Muscle layer of colon (tissue), 2 donors: Measurements from ENCODE around the gene USP21.

Experiments
- H3K27ac ChIP-seq: one replicate; pipeline ENCODE4 v1.7.0; 2013; ENCODE audit warnings: low read depth, mild to moderate bottlenecking, low read length, moderate library complexity
- H3K27me3 ChIP-seq, 2 donors: one replicate each; pipeline ENCODE4 v1.7.0; 2013; ENCODE audit warnings: low read length in 2 of 2, mild to moderate bottlenecking in 2 of 2; ENCODE audit not compliant: insufficient read depth in 2 of 2, control insufficient read depth in 1 of 2
- H3K36me3 ChIP-seq: one replicate; pipeline ENCODE4 v1.7.0; 2013; ENCODE audit warnings: mild to moderate bottlenecking, low read length; ENCODE audit not compliant: insufficient read depth
- H3K4me1 ChIP-seq: one replicate; pipeline ENCODE4 v1.7.0; 2013; ENCODE audit warnings: mild to moderate bottlenecking, low read length; ENCODE audit not compliant: insufficient read depth
- H3K4me3 ChIP-seq, 2 donors: one replicate each; pipeline ENCODE4 v1.7.0; 2013; ENCODE audit warnings: low read length in 2 of 2, low read depth in 1 of 2, mild to moderate bottlenecking in 1 of 2, moderate library complexity in 1 of 2
- H3K9ac ChIP-seq: one replicate; pipeline ENCODE4 v1.7.0; 2013; ENCODE audit warnings: low read length
- H3K9me3 ChIP-seq: one replicate; pipeline ENCODE4 v1.7.0; 2013; ENCODE audit warnings: mild to moderate bottlenecking, low read length
- donor health status: abdominal sarcoma.
- donor health status: Adenocarcinoma of cecum.

Gene USP21

GRCh38 chr1:161214369-161214768 is 55.1 kb downstream of the USP21 start:
- Histone ChIP-seq H3K9ac (no peak overlapping the region), H3K36me3 (peaks cover 50% of the 10 kb centered on the region), H3K4me3 (no peak overlapping the region), H3K27ac (no peak overlapping the region), H3K27me3 (no peaks in the 10 kb centered on the region), H3K9me3 (no peaks in the 10 kb centered on the region), H3K4me1 (peaks cover 8% of the 10 kb centered on the region)

DNA sequence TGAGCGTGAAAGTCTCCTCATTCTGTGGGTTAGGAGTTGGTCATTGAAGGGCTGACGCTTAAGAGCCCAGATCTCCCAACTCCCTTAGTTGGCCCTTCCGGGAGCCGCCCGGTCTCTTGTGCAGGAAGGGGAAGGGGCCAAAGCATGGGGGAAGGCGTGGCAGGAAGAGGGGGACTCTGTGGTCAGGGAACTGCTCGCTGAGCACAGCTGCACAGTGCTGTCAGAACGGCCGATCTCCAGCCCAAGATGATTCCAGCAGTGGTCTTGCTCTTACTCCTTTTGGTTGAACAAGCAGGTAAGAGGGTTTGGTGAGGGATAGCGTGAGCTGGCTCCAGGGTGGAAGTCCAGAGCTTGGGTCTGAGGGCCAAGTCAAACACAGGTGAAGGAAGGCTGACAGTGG is 55.8 kb downstream of the USP21 start, which contains the start of gene FCER1G:
FCER1G (plus strand) TSS at position 220 of the 400 bp plus-strand sequence; CDS start at position 247, 27 bp downstream.
- Histone ChIP-seq H3K27me3 (no peaks in the 10 kb centered on the region), H3K4me3 (no peak within 1 kb of the TSS), H3K4me1 (peaks cover 1% of the 10 kb centered on the region), H3K9ac (no peak within 1 kb of the TSS), H3K27ac (no peak within 1 kb of the TSS), H3K36me3 (peaks cover 43% of the 10 kb centered on the region), H3K9me3 (no peaks in the 10 kb centered on the region)
